Right lobe of liver (tissue), 6 donors: ENCODE results near the gene C11orf54. TPM values are rescaled to one million over a fixed set of nuclear protein-coding genes. Genes with fewer than 3 reads are reported as not detected.
A peak's percentile ranks its signal among the peaks of the same experiment; 100 is the strongest.

Experiments used
- ATAC-seq, 4 donors: fragments of 200-7000 bp; cut with Tn5 transposase; one replicate each; pipeline ENCODE4 v1.9.1; 2020; ENCODE audit warnings: mild to moderate bottlenecking in 4 of 4, moderate library complexity in 4 of 4
- DNase-seq, 3 donors: peaks; one replicate each; pipeline ENCODE4 v3.0.0-alpha.2; 2020
- H3K27ac ChIP-seq, 3 donors: fragments of 200-600 bp; one replicate each; pipeline ENCODE4 v1.8.0; 2022
- H3K27me3 ChIP-seq, 2 donors: fragments of 200-600 bp; one replicate each; pipeline ENCODE4 v1.8.0; 2022
- H3K36me3 ChIP-seq, 4 donors: fragments of 200-600 bp; sonication (generic) in 1 of 4; one replicate each; pipeline versions ENCODE4 v1.5.1 to v1.8.0; 2017 to 2022; ENCODE audit warnings: control low read depth in 1 of 4
- H3K4me1 ChIP-seq, 4 donors: fragments of 200-600 bp; sonication (generic) in 1 of 4; one replicate each; pipeline versions ENCODE4 v1.5.1 to v1.8.0; 2017 to 2022; ENCODE audit warnings: control low read depth in 1 of 4
- H3K4me3 ChIP-seq, 3 donors: fragments of 200-600 bp; one replicate each; pipeline ENCODE4 v1.8.0; 2022
- H3K9me3 ChIP-seq, 4 donors: fragments of 200-600 bp; sonication (generic) in 1 of 4; one replicate each; pipeline versions ENCODE4 v1.5.1 to v1.8.0; 2017 to 2022; ENCODE audit warnings: control low read depth in 1 of 4
- CTCF ChIP-seq, 4 donors: fragments of 200-600 bp in 3 of 4; fragments of 450-650 bp in 1 of 4; IDR thresholded peaks; one replicate each; pipeline versions ENCODE4 v1.5.1 to v1.8.0; 2016 to 2022; ENCODE audit warnings: antibody characterized with exemption in 4 of 4, mild to moderate bottlenecking in 2 of 4
- POLR2A ChIP-seq: fragments of 450-650 bp; IDR thresholded peaks from one replicate; pipeline ENCODE4 v1.6.1; 2017; ENCODE audit warnings: antibody characterized with exemption, mild to moderate bottlenecking
- WGBS: methylation state at CpG from one replicate; pipeline ENCODE4 v1.1.6; 2018; ENCODE audit warnings: low coverage, low lambda C conversion rate; ENCODE audit not compliant: insufficient coverage; ENCODE audit errors: missing lambda C conversion rate; 5-methylcytosine and 5-hydroxymethylcytosine counted together
- intact Hi-C, 2 donors: fragments of 100-400 bp; cut with DNase I; formaldehyde crosslinking; loops; one replicate each; pipeline versions ENCODE4 v1.11.2 to v1.14.1; 2022
- total RNA-seq, 6 experiments: library from RNA; depleted of rRNA in 2 of 6; stranded (reverse); fragments of >200 nt in 2 of 6; fragmentation: NEBNext Ultra II Directional in 3 of 6; extraction: Animal tissue kit (Norgen Biotek cat#: 25700) in 3 of 6; gene quantifications; one replicate each; pipeline versions ENCODE4 v1.1.0 to v1.2.4, GENCODE V29; 2016 to 2023
- donor health status: DM: no; HTN: yes; CAD: no.
- donor health status: DM: no; HTN: no; CAD: no.
- donor health status: DM: no; HTN: no; CAD: no.
- donor health status: DM: no; HTN: yes; CAD: no.
- donor health status: DM: no; HTN: yes; CAD: no.

C11orf54 gene
- total RNA-seq, 6 experiments from 2014 or later = 79.9 to 204 (median 124) TPM

- Histone ChIP-seq H3K9me3 (no peaks in the 10 kb centered on the region), H3K36me3 (peaks cover 5 to 73% (median 45%) of the 10 kb centered on the region in 4 donors), H3K27ac (no peak overlapping the region), H3K4me1 (peaks cover 0 to 15% (median 0%) of the 10 kb centered on the region in 4 donors), H3K27me3 (no peaks in the 10 kb centered on the region), H3K4me3 (no peak overlapping the region)
- 54% methylated on average over 4 of the region's 4 CpGs for WGBS
- ATAC-seq (peak in 1 of 4 donors; percentile 22), DNase-seq (no peak)
- TF ChIP-seq POLR2A (no peak), CTCF (IDR thresholded peaks at IDR 0.05) (no peak)
- intact Hi-C loops = no loop called here
Measured at GRCh38 chr11:93727985-93728791, 13.3 kb upstream of the C11orf54 start.

- H3K27ac ChIP-seq = no peak overlapping the region
- H3K9me3 ChIP-seq = no peaks in the 10 kb centered on the region
- 82% methylated on average over 2 of the region's 2 CpGs for WGBS
- peaks cover 5 to 76% (median 50%) of the 10 kb centered on the region in 4 donors for H3K36me3 ChIP-seq
- H3K4me1 ChIP-seq = peaks cover 0 to 15% (median 0%) of the 10 kb centered on the region in 4 donors
- no peak overlapping the region for H3K4me3 ChIP-seq
- DNase-seq = no peak
- TF ChIP-seq POLR2A (no peak), CTCF (IDR thresholded peaks at IDR 0.05) (no peak)
- H3K27me3 ChIP-seq = no peaks in the 10 kb centered on the region
- ATAC-seq = no peak
- intact Hi-C loops = no loop called here
Measured at GRCh38 chr11:93728792-93729128, 12.7 kb upstream of the C11orf54 start.

- Histone ChIP-seq H3K27ac (no peak overlapping the region), H3K27me3 (no peaks in the 10 kb centered on the region), H3K36me3 (peaks cover 5 to 80% (median 52%) of the 10 kb centered on the region in 4 donors), H3K4me1 (peaks cover 0 to 15% (median 0%) of the 10 kb centered on the region in 4 donors), H3K4me3 (no peak overlapping the region), H3K9me3 (no peaks in the 10 kb centered on the region)
- DNase-seq (no peak), ATAC-seq (peak in 1 of 4 donors; percentile 14)
- WGBS = 86% methylated on average over 5 of the region's 5 CpGs
- TF ChIP-seq CTCF (IDR thresholded peaks at IDR 0.05) = no peak
- no peak for TF ChIP-seq POLR2A
- intact Hi-C loops = no loop called here
Measured at GRCh38 chr11:93729129-93729616, 12.3 kb upstream of the C11orf54 start.

- no peaks in the 10 kb centered on the region for H3K27me3 ChIP-seq
- H3K9me3 ChIP-seq = no peaks in the 10 kb centered on the region
- WGBS = 82% methylated on average over 5 of the region's 5 CpGs
- intact Hi-C loops = loop anchor here in 1 of 2 donors (10.0 kb wide), 1 partner anchor 54 kb away; the partner anchor contains the start of gene MED17
- DNase-seq (no peak), ATAC-seq (no peak)
- no peak for TF ChIP-seq CTCF (IDR thresholded peaks at IDR 0.05)
- TF ChIP-seq POLR2A = no peak
- H3K27ac ChIP-seq = no peak overlapping the region
- peaks cover 9 to 92% (median 60%) of the 10 kb centered on the region in 4 donors for H3K36me3 ChIP-seq
- peaks cover 0 to 15% (median 0%) of the 10 kb centered on the region in 4 donors for H3K4me1 ChIP-seq
- no peak overlapping the region for H3K4me3 ChIP-seq
Measured at GRCh38 chr11:93730108-93731107, 11.1 kb upstream of the C11orf54 start.
